ENCODE results near the gene RBM10.

GRCh38 chrX:47169273-47169672 is 24.3 kb downstream of the RBM10 start:
- TF ChIP-seq JUN (IDR thresholded peaks at IDR 0.05; ENCODE audit: borderline replicate concordance, insufficient read depth, insufficient read length, low read depth) (no peak), POLR2AphosphoS5 (IDR thresholded peaks at IDR 0.05; ENCODE audit: insufficient read depth, low read depth, low read length) (no peak), EZH2 (IDR thresholded peaks at IDR 0.05; ENCODE audit: borderline replicate concordance, low read depth, low read length, severe bottlenecking) (no peak), POLR2A (IDR thresholded peaks at IDR 0.05; ENCODE audit: low read depth, low read length) (no peak), GATA2 (IDR thresholded peaks at IDR 0.05; ENCODE audit: insufficient read depth, insufficient read length, low read depth, low read length) (no peak)
- TF ChIP-seq, protein P1, sequence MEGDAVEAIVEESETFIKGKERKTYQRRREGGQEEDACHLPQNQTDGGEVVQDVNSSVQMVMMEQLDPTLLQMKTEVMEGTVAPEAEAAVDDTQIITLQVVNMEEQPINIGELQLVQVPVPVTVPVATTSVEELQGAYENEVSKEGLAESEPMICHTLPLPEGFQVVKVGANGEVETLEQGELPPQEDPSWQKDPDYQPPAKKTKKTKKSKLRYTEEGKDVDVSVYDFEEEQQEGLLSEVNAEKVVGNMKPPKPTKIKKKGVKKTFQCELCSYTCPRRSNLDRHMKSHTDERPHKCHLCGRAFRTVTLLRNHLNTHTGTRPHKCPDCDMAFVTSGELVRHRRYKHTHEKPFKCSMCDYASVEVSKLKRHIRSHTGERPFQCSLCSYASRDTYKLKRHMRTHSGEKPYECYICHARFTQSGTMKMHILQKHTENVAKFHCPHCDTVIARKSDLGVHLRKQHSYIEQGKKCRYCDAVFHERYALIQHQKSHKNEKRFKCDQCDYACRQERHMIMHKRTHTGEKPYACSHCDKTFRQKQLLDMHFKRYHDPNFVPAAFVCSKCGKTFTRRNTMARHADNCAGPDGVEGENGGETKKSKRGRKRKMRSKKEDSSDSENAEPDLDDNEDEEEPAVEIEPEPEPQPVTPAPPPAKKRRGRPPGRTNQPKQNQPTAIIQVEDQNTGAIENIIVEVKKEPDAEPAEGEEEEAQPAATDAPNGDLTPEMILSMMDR (IDR thresholded peaks at IDR 0.05; ENCODE audit: extremely low read depth in 1 of 2, insufficient read depth in 1 of 2, low read depth in 1 of 2, low read length in 2 of 2) = no peak
- TF ChIP-seq, protein P2, sequence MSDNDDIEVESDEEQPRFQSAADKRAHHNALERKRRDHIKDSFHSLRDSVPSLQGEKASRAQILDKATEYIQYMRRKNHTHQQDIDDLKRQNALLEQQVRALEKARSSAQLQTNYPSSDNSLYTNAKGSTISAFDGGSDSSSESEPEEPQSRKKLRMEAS (IDR thresholded peaks at IDR 0.05; ENCODE audit: insufficient read depth, insufficient read length) = no peak

Measured in endothelial cell of umbilical vein (primary cell).